Hippocampal formation (tissue), 2 donors: ENCODE measurements around the gene AQP5.

Experiments
- DNase-seq, 2 donors: peaks; one replicate each; lab custom pipeline; 2025; lab: John Stamatoyannopoulos, UW

Gene AQP5

DNA sequence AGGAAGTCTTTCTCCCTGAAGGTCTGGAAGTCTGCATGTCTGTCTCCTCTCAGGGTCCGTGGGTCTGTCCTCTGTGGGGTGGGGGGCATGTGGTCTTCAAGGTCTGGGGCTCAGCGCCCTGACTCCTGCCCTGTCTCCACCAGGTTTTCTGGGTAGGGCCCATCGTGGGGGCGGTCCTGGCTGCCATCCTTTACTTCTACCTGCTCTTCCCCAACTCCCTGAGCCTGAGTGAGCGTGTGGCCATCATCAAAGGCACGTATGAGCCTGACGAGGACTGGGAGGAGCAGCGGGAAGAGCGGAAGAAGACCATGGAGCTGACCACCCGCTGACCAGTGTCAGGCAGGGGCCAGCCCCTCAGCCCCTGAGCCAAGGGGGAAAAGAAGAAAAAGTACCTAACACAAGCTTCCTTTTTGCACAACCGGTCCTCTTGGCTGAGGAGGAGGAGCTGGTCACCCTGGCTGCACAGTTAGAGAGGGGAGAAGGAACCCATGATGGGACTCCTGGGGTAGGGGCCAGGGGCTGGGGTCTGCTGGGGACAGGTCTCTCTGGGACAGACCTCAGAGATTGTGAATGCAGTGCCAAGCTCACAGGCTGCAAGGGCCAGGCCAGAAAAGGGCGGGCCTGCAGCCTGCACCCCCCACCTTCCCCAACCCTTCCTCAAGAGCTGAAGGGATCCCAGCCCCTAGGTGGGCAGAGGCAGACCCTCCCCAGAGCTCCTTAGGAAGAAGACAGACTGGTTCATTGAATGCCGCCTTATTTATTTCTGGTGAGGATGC, 3.4 kb downstream of the AQP5 start:
- no peak for DNase-seq

DNA sequence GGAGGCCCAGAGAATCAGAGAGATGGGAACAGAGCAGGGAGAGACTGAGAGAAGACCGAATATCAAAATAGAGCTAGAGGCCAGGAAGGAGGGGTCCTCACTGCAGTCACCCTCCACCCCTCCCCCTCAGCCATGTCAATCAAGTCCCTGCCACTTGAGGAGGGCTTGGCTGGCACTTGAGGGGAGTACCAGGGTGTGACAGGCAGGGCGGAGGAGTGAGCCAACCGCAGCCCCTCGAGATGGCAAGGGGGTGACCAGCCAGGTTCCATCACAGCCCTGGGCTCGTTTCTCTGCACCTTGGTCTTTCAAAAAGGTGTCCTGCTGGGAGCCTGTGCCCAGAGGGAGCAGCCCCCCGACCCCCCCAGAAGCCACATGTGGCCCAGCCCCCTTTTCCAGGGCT, 4.2 kb downstream of the AQP5 start:
- no peak for DNase-seq

DNA sequence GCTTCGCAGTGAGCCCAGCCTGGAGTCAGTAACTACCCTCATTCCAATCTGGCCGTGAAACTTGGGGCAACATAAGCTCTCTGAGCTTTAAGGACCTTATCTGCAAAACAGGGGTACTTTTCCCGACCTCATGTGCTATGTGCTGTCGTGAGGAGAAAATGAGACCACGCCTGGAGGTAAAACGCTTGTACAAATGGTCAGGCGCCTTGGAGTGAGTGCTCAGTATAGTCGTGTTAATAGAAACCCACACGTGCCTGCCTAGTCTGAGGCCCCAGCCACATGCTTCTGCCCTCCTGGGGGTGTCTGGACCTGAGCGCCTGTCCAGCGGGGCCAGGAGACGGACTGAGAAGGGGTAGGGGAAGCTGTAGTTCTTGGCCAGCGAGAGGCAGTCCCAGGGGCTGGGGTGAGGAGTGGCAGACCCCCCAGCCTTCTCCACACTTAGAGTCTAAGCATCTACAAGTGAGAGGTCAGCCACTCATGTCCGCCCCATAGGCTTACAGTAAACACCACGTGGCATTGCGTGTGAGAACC, 4.9 kb downstream of the AQP5 start:
- DNase-seq, result no peak

DNA sequence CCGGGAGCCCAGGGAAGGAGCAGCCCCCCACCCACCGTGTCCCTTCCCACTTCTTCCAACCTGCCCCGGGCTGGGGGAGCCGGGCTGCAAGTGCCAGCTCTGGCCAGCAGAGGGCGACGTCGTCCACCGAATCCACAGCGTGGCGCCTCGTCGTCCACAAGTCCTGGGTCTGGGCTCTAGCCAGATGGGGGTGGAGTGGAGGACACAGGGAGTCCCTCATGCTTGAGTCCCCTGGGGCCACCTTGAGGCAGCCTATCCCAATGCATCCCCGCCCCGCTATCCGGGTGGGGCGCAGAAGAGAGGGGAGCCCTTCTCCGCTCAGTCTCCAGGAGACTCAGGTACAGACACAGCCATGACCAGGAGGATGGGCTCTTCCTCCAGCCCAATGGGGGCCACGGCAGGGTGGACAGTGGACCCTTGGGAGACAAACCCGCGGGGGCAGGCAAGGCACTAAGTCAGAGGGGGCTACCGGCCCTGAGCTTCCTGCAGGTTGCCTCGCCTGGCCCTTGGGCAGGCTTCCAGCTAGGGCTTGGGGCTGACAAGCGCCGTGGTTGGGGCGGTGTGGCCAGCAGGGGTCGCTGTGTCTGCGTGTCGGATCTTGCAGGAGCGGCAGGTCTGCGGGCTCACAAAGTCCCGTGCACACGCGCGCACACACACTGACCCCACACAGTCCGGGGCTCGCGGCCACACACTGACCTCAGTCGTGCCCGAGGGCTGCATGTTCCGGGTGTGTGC, 5.5 kb downstream of the AQP5 start:
- DNase-seq, result peak; percentile 71 to 90

DNA sequence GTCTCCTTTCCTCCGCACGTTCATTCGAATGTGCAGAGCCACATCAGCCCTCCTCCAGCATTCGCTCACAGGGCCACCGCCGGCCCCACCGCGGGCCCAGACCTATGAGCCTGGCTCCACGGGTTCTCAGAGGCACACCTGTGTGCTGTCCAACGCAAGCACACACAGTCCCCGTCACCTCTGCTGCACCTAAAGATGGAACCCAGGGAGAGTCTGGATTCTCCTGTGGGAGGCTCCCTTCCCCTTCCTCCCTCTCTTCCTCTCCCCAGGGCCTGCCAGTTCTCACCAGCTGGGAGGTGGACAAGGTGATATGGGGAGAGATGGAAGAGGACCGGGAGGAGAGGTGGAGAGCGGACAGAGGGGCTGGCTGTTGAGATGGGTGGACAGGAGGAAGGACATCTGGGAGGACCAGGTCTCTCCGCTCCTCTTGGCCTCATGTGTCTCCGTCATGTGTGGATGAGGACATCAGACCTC, 6.1 kb downstream of the AQP5 start:
- no peak for DNase-seq

DNA sequence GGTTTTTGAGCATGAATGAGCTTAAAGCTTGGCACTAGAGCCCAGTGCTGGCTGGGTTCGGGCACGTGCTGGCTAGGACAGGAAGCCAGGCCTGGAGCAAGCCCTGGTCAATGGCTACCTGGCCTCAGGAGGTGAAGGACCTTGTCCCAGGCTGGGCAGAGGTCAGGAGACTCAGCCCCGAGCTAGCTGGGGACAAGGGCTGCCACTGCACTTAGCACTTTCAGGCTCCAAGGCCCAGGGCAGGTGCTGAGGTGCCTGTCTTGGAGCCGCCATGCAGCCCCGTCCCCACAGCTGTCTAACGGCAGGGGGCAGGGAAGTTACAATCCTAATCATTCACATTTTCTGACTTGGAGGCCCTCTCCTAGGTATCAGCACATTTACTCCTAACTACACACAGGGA, 6.8 kb downstream of the AQP5 start:
- no peak for DNase-seq

DNA sequence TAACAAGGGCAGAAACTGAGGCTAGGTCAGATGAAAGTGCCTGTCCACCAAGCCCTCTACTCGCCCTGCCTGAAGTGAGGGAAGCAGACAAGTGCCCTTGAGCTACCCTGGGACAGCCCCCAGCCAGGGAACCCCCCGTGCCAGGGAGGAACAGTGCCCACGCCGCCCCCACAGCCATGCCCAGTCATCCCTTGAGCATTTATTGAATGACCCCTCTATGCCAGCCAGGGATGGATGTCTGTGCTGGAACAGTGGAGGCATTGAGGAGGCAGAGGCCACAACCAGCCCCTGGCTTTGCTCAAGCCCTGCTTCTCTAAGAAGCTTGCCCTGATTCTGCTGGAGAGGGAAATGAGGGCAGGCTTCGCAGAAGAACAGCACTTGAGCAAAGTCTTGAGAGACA, 7.4 kb downstream of the AQP5 start:
- peak; percentile 33 to 34 for DNase-seq

DNA sequence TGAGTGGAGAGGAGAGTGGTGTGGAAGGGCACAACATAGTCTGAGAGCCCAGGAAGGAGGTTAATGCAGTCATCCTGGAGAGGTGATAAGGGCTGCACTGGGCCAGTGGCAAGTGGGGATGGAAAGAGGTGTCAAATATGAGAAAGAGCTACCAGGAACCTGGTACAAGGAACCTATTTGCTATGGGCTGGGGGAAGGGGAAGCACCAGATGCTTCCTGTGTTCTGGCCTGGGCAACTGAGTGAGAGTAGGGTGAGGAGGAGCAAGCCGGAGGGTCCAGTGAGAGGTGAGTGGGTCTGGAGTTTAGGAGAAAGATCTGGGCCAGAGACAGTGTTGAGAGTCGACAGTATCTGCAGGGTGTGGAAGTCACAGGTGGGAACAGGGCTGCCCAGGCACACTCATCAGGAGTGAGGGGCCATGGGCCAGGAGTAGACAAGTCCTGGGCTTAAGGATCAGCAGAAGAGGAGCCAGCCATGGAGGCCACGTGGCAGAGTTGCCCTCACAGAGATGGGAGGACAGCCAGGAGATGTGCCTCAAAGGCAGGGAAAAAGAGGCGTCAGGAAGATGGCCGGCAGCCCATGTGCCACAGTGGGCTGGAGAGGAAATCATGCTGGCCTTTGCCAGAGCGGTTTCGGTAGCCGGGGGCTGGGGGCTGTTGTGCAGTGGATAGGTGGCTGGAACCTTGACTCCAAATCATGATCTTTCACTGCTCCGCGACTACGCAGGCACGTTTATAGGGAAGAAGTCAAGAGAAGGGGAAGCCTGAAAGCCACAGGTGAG, 8.2 kb downstream of the AQP5 start:
- DNase-seq, result no peak

DNA sequence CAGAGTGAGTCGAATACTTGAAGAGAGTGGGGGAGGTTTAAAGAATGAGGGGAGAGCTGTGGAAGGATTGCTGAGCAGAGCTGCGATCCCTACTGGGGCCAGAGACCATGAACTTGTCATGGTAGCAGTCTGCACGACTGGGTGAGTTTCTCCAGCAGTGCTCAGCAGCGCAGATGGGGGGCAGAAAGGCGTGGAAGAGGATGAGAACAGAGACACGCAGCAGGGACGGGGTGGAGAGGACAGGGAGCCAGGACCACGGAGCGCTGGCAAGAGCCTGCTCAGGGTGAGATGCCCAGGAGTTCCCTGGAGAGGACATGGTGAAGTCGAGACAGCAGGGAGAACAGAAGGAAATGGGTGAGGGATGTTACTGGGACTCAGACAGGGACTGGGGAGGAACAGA, 9.0 kb downstream of the AQP5 start:
- DNase-seq, result no peak

DNA sequence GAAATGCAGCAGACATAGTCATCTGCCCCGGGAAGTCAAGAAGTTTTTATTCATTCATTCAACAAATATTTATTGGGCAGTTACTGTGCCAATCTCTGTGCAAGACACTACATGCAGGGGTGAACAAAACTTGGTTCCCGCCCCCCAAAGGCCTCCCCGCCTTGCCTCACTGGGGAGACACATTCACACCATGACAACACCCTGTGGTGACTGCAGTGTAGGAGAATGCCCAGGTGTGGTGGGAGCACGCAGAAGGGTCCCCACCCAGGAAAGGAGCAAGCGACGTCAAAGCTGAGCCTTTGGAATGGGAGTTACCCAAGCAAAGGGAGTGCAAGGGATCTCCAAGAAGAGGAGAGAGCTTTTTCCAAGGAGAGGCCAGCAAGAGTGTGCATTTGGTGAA, 9.5 kb downstream of the AQP5 start:
- DNase-seq, result no peak

DNA sequence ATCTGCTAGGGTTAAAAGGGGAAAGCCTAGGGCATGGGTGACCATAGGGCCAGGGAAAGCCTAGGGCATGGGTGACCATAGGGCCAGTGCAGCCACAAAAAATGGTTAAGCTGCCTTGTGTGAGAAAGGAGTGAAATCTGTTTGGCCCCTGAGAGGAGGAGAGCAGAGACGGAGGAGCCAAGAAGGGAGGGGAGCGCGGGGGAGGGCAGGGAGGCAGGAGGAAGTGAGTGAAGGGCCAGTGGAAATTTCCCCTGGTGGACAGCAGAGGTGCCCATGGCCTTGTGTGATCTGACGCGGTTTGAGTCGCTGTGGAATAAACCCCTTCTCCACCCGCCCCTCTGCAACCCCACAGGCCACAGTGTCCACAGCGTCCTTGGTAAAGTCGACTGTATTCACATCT, 10.5 kb downstream of the AQP5 start:
- no peak for DNase-seq

DNA sequence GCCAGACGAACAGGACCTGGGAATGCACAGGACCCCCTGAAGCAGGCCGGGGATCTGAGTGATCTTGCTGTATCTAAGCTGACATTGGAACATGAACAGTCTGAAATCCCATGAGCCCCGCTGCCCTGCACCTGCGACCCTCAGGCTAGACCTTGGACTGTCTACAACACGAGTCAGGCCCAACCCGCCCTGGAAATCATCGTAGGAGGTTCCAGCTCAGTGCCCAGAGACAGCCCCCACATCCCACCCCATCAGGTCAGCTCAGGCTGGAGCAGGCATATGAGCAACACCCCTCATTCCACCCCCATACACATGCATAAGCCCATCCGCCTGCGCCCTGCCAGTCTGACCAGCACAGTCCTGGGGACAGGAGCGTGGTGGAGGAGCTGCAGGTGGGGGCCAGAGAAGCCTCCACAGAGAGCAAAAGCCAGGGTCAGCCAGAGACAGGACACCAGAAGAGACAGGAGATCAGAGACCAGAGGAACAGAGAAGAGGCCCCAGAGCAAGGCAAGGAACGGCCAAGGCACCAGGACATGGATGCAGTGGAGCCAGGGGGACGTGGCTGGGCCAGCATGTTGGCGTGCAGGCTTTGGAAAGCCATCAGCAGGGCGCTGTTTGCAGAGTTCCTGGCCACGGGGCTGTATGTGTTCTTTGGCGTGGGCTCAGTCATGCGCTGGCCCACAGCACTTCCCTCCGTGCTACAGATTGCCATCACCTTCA, 11.1 kb downstream of the AQP5 start, which contains the start of gene AQP6:
Gene AQP6, plus strand, starts transcription at position 307 of the 720 bp plus-strand sequence. Its CDS starts 227 bp downstream, at position 534.
- DNase-seq, result no peak

DNA sequence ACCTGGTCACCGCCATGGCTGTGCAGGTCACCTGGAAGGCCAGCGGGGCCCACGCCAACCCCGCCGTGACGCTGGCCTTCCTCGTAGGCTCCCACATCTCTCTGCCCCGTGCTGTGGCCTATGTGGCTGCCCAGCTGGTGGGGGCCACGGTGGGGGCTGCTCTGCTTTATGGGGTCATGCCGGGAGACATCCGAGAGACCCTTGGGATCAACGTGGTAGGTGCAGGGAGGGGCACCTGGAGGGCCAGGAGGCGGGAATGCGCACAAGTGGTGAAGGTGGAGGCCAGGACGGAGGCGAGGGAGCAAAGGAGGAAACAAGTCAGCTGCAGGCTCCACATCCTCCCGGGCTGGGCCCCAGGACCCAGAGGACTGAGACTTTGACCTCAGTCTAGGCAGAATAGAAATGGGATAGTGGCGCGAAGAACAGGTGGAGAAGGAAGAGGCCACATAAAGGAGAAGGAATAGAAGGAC, 11.7 kb downstream of the AQP5 start:
- no peak for DNase-seq

DNA sequence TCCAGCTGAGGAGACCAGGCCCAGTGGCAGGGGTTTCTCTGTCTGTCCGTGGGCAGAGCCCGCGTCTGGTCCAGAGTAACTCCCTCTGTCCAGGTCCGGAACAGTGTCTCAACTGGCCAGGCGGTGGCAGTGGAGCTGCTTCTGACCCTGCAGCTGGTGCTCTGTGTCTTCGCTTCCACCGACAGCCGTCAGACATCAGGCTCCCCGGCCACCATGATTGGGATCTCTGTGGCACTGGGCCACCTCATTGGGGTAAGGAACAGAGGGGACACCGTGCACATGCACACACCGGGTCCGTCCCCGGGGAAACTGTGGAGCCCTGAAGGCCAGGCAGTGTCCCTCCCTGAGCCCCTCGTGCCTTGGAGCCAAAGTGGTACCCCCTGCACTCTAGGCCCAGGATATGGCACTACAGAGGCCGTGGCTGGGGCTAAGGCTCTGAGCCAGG, 12.6 kb downstream of the AQP5 start:
- DNase-seq, result peak; percentile 70 to 72

DNA sequence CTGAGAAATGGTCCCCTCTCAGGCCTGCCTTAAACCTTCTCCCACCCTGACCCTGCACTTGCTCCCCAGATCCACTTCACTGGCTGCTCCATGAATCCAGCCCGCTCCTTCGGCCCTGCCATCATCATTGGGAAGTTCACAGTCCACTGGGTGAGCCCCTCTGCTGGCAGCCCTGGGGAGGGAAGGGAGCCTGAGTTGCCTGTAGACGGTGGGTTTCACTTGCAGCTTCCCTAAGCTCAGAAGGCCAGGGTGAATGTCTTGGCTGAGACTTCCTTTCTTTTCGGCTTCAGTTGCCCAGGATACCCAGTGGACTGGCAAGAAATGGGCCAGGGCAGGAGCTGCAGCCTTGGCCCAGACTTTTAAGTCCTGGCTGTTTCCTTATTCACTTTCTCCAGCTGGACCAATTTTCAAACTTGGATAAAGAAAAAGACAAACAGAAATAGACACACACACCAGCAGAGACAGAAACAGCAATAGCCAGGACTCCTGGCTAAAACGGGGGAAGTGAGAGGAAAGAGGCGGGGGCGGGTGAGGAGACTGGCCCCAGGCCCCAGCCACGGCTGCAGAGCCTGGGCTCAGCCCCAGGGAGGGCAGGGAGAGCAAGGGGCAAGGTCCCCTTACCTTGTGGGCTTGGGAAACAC, 13.1 kb downstream of the AQP5 start:
- peak; percentile 36 to 66 for DNase-seq

DNA sequence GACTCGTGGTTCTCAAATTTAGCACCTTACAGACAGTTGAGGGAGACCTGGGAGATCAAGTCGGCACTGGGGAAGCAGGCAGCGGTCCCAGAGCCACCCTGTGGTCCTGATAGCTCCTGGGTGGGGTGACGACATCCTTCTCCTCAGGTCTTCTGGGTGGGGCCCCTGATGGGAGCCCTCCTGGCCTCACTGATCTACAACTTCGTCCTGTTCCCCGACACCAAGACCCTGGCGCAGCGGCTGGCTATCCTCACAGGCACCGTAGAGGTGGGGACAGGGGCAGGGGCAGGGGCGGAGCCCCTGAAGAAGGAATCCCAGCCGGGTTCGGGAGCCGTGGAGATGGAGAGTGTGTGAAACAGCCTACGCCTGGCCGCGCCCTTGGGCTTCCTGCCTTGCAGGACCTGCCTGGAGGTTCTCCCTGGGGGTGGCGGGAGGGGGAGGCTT, 13.7 kb downstream of the AQP5 start:
- DNase-seq, result no peak

DNA sequence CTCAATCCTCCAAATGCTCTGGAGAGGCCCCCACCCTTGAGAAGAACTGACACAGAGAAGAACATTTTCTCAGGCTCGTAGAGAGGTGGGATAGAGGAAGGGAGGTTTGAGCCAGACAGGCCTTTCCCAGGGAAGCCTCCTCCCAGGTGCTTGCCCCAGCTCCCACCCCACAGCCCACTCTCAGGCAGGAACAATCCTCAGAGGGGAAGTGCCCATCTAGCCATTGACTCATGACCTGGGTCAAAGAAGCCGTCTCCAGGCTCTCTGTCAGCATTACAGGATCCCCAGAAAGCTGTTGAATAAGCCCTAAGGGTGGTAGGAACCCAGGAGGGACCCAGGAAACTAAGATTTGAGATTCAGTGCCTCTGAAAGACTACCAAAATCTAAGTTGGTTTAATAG, 14.9 kb downstream of the AQP5 start:
- DNase-seq, result no peak

DNA sequence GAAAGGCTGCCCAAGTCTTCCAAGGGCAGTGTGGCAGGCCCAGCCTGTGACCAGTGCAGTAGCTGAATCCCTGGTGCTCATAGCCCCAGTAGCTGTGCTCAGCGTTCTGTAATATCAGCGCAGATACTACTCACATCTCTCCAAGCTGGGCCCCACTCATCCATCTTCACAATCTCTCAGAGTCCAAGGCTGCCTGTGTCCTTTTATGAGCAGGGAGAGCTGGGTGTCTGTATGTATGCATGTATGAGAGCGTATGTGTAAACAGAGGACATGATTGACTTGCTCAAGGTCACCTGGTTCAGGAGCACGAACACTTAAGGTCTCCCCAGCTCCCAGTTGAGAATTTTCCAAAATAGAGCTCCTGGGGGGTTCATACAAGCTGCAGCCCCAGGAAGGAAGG, 16.5 kb downstream of the AQP5 start:
- no peak for DNase-seq

DNA sequence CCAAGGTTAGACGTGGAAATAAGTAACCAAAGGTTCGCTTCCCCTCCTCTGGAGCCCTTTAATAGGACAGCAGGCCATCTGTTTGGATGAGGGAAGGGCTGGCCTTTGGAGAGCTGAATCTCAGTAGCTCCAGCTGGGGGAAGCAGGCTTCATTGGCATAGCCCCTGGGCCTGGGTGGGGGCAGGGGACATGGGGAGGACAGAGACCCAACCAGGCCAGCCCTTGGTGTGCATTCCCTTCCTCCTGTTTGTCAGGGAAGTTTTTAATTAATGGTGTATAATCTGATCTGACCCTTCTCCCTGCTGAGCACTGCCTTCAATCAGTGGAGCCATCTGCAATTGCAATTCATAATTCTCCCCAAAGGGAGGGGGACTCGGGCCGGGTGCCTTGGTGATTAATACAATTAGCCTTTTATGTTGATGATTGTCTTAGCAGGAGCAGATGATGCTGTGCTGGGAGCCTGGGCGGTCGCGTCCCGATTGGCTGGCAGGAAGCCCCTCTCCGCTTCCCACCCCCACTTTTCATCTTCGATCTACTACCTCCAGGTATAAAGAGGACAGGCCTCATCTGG, 17.4 kb downstream of the AQP5 start:
- DNase-seq, result peak; percentile 75 to 79

DNA sequence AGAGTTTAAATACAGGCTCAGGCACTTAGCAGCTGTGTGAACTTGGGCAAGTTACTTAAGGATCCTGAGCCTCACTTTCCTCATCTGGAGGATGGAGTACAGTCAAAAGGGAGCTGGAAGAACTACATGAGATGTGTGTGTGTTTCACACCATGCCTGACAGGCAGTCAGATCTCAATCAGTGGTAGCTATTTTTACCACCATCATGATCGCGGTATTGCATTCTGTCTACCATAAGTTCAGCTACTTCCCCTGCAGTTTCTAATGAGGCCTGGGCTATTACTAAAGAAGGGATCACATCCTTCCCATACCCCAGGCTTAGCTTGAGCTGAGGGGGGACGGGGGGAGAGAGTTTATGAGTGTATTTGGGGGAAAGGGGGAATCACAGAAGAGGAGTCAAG, 18.1 kb downstream of the AQP5 start:
- DNase-seq, result no peak
